Stomach (tissue), 4 donors: ENCODE data around the gene PTH2.

Experiments
- EP300 ChIP-seq: sonication (generic); formaldehyde crosslinking; IDR thresholded peaks from one replicate; pipeline ENCODE4 v1.6.1; 2017; ENCODE audit warnings: antibody characterized with exemption
- POLR2A ChIP-seq, 4 donors: fragments of 450-650 bp; IDR thresholded peaks; one replicate each; pipeline ENCODE4 v1.6.1; 2016; ENCODE audit warnings: antibody characterized with exemption in 4 of 4, control low read depth in 2 of 4, mild to moderate bottlenecking in 1 of 4, moderate library complexity in 1 of 4
- POLR2AphosphoS5 ChIP-seq, 3 donors: sonication (generic); formaldehyde crosslinking; IDR thresholded peaks; one replicate each; pipeline ENCODE4 v1.6.1; 2016; ENCODE audit warnings: antibody characterized with exemption in 3 of 3
- TF ChIP-seq, protein P1 (sequence below), 7 experiments: fragments of 450-650 bp in 4 of 7; fragments of 200-600 bp in 3 of 7; sonication (generic) in 3 of 7; IDR thresholded peaks; one replicate each; pipeline ENCODE4 v1.5.1; 2016 to 2019; ENCODE audit warnings: antibody characterized with exemption in 7 of 7, control low read depth in 2 of 7, mild to moderate bottlenecking in 1 of 7

DNA sequence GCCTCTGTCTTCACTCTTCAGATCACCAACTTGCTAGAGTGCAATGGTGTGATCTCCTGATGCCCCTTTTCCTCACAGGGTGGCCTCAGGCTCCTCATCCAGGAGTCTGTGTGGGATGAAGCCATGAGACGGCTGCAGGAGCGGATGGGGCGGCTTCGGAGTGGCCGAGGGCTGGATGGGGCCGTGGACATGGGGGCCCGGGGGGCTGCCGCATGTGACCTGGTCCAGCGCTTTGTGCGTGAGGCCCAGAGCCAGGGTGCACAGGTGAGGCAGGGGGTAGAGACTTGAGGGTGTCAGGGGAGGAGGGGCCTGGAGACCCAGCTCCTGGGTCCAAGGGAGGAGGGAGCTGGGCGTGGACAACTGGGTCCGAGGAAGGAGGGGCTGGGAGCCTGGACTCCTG, 39.3 kb upstream of the PTH2 start:
- TF ChIP-seq, protein P1, sequence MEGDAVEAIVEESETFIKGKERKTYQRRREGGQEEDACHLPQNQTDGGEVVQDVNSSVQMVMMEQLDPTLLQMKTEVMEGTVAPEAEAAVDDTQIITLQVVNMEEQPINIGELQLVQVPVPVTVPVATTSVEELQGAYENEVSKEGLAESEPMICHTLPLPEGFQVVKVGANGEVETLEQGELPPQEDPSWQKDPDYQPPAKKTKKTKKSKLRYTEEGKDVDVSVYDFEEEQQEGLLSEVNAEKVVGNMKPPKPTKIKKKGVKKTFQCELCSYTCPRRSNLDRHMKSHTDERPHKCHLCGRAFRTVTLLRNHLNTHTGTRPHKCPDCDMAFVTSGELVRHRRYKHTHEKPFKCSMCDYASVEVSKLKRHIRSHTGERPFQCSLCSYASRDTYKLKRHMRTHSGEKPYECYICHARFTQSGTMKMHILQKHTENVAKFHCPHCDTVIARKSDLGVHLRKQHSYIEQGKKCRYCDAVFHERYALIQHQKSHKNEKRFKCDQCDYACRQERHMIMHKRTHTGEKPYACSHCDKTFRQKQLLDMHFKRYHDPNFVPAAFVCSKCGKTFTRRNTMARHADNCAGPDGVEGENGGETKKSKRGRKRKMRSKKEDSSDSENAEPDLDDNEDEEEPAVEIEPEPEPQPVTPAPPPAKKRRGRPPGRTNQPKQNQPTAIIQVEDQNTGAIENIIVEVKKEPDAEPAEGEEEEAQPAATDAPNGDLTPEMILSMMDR (IDR thresholded peaks at IDR 0.05), result no peak
- TF ChIP-seq POLR2A (IDR thresholded peaks at IDR 0.05) (no peak), POLR2AphosphoS5 (IDR thresholded peaks at IDR 0.05) (no peak), EP300 (no peak)
